Effector memory CD8-positive, alpha-beta T cell (primary cell): ENCODE data around the gene UBE3D.
"Not testable (repeated sequence)": the region's sequence is repeated elsewhere in the genome, so short reads cannot be mapped to it uniquely, and the experiment has no call there.

ENCODE experiments used
- ATAC-seq: fragments of 150-1000 bp; cut with Tn5 transposase; replicated peaks from 2 replicates; pipeline ENCODE4 v1.10.0; 2021; ENCODE audit warnings: mild to moderate bottlenecking, moderate library complexity
- DNase-seq, 3 experiments: peaks; one replicate each; pipeline ENCODE4 v3.0.0; 2021
- H3K27ac Mint-ChIP-seq, 2 donors: one replicate each; pipeline ENCODE4 v1.8.0; 2022; ENCODE audit warnings: mild to moderate bottlenecking in 2 of 2, mixed read lengths in 2 of 2, moderate library complexity in 2 of 2
- H3K27me3 Mint-ChIP-seq, 2 donors: one replicate each; pipeline ENCODE4 v1.8.0; 2022; ENCODE audit warnings: mixed read lengths in 2 of 2
- H3K36me3 Mint-ChIP-seq: one replicate; pipeline ENCODE4 v1.8.0; 2022; ENCODE audit warnings: mild to moderate bottlenecking, moderate library complexity, mixed read lengths; ENCODE audit not compliant: insufficient read depth
- H3K4me1 Mint-ChIP-seq, 2 donors: one replicate each; pipeline ENCODE4 v1.8.0; 2022; ENCODE audit warnings: low read depth in 2 of 2, mixed read lengths in 2 of 2
- H3K4me3 Mint-ChIP-seq, 2 donors: one replicate each; pipeline ENCODE4 v1.8.0; 2022; ENCODE audit warnings: mild to moderate bottlenecking in 2 of 2, mixed read lengths in 2 of 2, moderate library complexity in 2 of 2
- H3K9me3 Mint-ChIP-seq, 2 donors: one replicate each; pipeline ENCODE4 v1.8.0; 2022; ENCODE audit warnings: mixed read lengths in 2 of 2

The UBE3D gene

DNA sequence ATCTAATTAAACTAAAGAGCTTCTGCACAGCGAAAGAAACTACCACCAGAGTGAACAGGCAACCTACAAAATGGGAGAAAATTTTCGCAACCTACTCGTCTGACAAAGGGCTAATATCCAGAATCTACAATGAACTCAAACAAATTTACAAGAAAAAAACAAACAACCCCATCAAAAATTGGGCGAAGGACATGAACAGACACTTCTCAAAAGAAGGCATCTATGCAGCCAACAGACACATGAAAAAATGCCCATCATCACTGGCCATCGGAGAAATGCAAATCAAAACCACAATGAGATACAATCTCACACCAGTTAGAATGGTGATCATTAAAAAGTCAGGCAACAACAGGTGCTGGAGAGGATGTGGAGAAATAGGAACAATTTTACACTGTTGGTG is 209.6 kb downstream of the UBE3D start:
- ATAC-seq, H3K4me1 Mint-ChIP-seq, H3K27ac Mint-ChIP-seq, H3K9me3 Mint-ChIP-seq, DNase-seq, H3K4me3 Mint-ChIP-seq, H3K36me3 Mint-ChIP-seq, H3K27me3 Mint-ChIP-seq: not testable (repeated sequence)

DNA sequence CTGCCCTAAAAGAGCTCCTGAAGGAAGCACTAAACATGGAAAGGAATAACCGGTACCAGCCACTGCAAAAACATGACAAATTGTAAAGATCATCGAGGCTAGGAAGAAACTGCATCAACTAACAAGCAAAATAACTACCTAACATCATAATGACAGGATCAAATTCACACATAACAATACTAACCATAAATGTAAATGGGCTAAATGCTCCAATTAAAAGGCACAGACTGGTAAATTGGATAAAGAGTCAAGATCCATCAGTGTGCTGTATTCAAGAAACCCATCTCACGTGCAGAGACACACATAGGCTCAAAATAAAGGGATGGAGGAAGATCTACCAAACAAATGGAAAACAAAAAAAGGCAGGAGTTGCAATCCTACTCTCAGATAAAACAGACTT is 212.7 kb downstream of the UBE3D start:
- not testable (repeated sequence) for H3K4me1 Mint-ChIP-seq, H3K4me3 Mint-ChIP-seq, H3K27ac Mint-ChIP-seq, H3K36me3 Mint-ChIP-seq, DNase-seq, ATAC-seq, H3K27me3 Mint-ChIP-seq, H3K9me3 Mint-ChIP-seq

DNA sequence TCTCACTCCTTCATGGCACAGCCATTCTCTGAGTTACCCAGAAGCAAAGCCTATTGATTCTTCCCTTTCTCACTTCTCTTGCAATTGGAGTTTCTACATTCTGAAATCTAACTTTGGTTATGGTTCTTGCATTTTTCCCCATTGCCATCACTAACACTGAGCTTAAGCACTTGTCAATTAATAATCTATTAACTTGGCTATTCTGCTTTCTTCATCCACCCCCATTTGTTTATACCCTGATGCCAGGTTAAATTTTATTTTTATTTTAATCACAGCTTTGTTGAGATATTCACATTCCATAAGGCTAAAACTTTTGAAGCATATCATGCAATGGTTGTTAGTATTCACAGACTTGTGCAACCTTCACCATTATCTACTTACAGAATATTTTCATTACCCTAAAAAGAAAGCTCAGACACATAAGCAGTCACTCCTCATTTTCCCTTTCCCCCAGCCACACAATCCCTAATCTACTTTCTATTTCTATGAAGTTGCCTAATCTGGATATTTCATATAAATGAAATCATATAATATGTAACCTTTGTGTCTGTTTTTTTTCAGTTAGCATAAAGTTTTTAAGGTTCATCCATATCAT is 222.3 kb downstream of the UBE3D start:
- Mint-ChIP-seq H3K27me3 (peaks cover 0 to 6% of the 10 kb centered on the region in 2 donors), H3K36me3 (no peaks in the 10 kb centered on the region), H3K4me1 (no peaks in the 10 kb centered on the region), H3K27ac (no peak overlapping the region), H3K4me3 (no peak overlapping the region), H3K9me3 (no peaks in the 10 kb centered on the region)
- ATAC-seq (no peak), DNase-seq (no peak)

DNA sequence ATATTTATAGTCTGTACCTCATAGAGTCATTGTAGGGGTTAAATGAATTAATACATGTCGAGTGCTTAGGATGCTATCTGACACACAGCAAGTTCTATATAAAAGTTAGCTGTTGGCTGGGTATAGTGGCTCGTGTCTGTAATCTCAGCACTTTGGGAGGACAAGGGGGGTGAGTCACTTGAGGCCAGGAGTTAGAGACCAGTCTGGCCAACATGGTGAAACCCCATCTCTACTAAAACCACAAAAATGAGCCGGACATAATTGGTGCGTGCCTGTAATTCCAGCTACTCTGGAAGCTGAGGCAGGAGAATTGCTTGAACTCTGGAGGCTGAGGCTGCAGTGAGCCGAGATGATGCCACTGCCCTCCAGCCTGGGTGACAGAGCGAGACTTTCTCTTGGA is 222.9 kb downstream of the UBE3D start:
- Mint-ChIP-seq H3K4me1 (no peaks in the 10 kb centered on the region), H3K27ac (no peak overlapping the region), H3K27me3 (peaks cover 0 to 6% of the 10 kb centered on the region in 2 donors), H3K36me3 (no peaks in the 10 kb centered on the region), H3K4me3 (no peak overlapping the region), H3K9me3 (no peaks in the 10 kb centered on the region)
- ATAC-seq (no peak), DNase-seq (no peak)
